ENCODE data around the gene EIF4E2.

DNA sequence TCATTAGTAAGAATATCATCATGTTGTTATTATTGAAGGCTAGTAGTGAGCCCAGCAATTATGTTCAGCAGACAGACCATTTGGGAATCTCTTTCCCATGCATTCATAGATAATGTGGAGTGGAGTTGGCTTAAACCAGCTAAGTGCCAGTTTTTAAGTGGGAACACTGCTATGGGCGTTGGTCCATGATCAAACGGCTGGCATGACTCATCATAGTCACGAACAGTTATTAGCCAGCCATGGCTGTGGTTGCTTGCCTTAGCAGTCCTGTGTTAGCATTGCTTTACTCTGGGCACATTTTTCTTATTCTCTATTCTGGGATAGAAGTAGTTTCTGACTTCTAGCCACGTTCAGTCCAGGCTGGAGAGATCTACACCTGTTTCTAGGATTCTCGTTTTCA, 17.7 kb downstream of the EIF4E2 start:
- TF ChIP-seq GLIS3 (CRISPR knock-in tag; IDR thresholded peaks at IDR 0.05) (no peak), BACH2 (CRISPR knock-in tag; IDR thresholded peaks at IDR 0.05; ENCODE audit: borderline replicate concordance) (no peak)
- TF ChIP-seq, protein P1, sequence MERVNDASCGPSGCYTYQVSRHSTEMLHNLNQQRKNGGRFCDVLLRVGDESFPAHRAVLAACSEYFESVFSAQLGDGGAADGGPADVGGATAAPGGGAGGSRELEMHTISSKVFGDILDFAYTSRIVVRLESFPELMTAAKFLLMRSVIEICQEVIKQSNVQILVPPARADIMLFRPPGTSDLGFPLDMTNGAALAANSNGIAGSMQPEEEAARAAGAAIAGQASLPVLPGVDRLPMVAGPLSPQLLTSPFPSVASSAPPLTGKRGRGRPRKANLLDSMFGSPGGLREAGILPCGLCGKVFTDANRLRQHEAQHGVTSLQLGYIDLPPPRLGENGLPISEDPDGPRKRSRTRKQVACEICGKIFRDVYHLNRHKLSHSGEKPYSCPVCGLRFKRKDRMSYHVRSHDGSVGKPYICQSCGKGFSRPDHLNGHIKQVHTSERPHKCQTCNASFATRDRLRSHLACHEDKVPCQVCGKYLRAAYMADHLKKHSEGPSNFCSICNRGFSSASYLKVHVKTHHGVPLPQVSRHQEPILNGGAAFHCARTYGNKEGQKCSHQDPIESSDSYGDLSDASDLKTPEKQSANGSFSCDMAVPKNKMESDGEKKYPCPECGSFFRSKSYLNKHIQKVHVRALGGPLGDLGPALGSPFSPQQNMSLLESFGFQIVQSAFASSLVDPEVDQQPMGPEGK (CRISPR knock-in tag; IDR thresholded peaks at IDR 0.05; ENCODE audit: borderline replicate concordance): no peak
